VCaP (cell line): ENCODE results near the gene KRTAP12-2.

ENCODE experiments used
- H3K27ac ChIP-seq: fragments of 450-650 bp; 2 replicates; pipeline ENCODE4 v1.5.1; 2017
- CTCF ChIP-seq: fragments of 450-650 bp; conservative IDR thresholded peaks from 2 replicates; pipeline ENCODE4 v1.5.1; 2017; ENCODE audit warnings: mild to moderate bottlenecking, moderate library complexity

Gene KRTAP12-2

GRCh38 chr21:44666401-44667320 is at the start of gene KRTAP12-2:
Gene KRTAP12-2 (minus strand): TSS chr21:44666927. CDS start chr21:44666886, 41 bp downstream.
- H3K27ac ChIP-seq = no peak within 1 kb of the TSS
- no peak for TF ChIP-seq CTCF

DNA sequence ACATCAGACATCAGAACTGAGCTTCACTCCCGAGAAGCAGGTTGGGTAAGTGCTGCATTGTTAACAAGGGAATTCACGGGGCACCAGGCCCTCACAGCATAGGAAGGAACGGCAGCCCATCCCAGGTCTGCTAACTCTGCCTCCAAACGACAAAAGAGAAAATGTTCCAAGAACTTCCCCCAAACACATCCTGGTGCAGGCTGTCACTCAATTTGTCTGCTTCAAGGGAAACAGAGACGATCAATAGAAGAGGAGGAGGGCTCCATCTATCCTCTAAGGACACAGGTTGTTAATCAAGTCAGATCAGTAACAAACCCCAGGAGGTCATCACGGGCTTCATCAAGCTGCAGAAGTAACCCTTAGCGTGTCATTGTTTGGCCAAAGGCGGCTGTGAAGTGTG is 48.2 kb upstream of the KRTAP12-2 start:
- no peak overlapping the region for H3K27ac ChIP-seq
- no peak for TF ChIP-seq CTCF

DNA sequence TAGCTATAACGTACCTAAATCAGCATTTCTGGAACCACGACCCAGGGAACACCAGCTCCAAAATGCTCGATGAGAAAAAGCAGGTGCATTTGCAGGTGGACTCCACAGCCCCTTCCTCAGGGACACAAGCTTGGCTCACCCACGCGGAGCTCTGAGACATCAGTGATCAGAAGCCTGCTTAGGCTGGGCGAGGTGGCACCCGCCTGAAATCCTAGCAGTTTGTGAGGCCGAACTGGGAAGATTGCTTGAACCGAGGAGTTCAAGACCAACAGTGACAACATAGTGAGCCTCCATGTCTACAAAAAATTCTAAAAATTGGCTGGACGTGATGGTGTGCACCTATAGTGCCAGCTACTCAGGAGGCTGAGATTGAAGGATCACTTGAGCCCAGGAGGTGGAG is 47.1 kb upstream of the KRTAP12-2 start:
- TF ChIP-seq CTCF = no peak
- H3K27ac ChIP-seq = no peak overlapping the region

- H3K27ac ChIP-seq = no peak overlapping the region
- no peak for TF ChIP-seq CTCF
Measured at GRCh38 chr21:44713130-44713529, 46.4 kb upstream of the KRTAP12-2 start.

GRCh38 chr21:44712203-44713028 is 45.7 kb upstream of the KRTAP12-2 start:
- TF ChIP-seq CTCF = no peak
- H3K27ac ChIP-seq = peak overlapping the region; percentile 46; the same call in 1 of the 2 replicates

DNA sequence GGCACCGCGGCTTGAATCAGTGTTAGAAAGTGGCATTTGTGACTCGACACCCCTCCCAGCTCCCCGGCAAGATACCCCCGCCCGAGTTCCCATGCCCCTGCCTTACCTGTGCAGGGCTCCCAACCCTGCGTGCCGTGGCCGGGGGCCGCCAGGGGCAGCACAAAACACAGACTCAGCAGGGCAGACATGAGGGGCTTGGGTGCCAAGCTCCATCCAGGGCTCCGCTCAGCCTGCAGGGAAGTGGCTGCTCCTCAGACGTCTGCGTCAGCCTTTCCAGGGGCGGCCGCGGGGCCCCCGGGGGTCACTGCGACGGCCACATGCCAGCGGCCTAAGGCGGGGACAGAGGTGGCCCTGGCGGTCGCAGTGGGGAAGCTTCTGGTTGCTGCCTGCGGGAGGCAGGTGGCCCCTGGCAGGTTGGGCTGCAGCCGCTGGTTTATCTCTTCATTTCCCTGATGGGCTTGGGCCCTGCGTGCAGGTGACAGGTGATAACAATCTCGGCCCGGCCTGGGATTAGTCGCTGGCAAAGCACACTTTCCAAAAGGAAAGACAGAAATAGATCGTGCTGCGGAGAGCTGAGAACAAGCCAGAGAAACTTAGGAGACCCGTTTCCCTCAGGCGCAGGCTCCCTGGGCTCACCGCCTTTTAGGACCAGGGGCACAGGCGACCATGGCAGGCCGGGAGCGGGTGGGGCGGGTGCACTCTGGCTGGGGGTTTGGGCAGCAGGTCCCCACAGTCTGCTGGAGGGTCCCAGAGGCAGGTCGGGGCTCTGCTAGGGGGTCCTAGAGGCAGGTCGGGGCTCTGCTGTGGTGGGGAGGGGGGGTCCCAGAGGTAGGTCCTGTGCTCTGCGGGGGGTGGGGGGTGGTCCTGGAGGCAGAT is 44.8 kb upstream of the KRTAP12-2 start, which contains the start of gene TSPEAR:
Gene TSPEAR (minus strand): TSS at position 246 of the 876 bp plus-strand sequence. CDS start 58 bp downstream, at position 188.
- peak; percentile 42 for TF ChIP-seq CTCF

More for the DNA sequence above, 44.8 kb upstream of the KRTAP12-2 start, which contains the start of gene TSPEAR:
- H3K27ac ChIP-seq = peak within 1 kb of the TSS; percentile 46; the same call in 1 of the 2 replicates
